Mesodermal cell (in vitro differentiated cells): ENCODE results near the gene GPX4.

ENCODE experiments used
- H3K27ac ChIP-seq: 2 replicates; pipeline ENCODE4 v1.7.0; 2013; ENCODE audit warnings: mild to moderate bottlenecking, low read depth, low read length, moderate library complexity; ENCODE audit not compliant: severe bottlenecking
- H3K36me3 ChIP-seq: 2 replicates; pipeline ENCODE4 v1.7.1; 2013; ENCODE audit warnings: mild to moderate bottlenecking, low read length, moderate library complexity; ENCODE audit not compliant: control insufficient read depth, insufficient read depth
- H3K4me1 ChIP-seq: one replicate; pipeline ENCODE4 v1.7.1; 2013; ENCODE audit warnings: mild to moderate bottlenecking, low read length; ENCODE audit not compliant: insufficient read depth, control insufficient read depth, poor library complexity, severe bottlenecking
- H3K4me3 ChIP-seq: 2 replicates; pipeline ENCODE4 v1.7.0; 2013; ENCODE audit warnings: low read length, control low read depth, mild to moderate bottlenecking; ENCODE audit not compliant: insufficient read depth, poor library complexity, severe bottlenecking; ENCODE audit errors: extremely low read depth
- H3K9me3 ChIP-seq: 2 replicates; pipeline ENCODE4 v1.7.1; 2013; ENCODE audit warnings: mild to moderate bottlenecking, low read length, moderate library complexity; ENCODE audit not compliant: control insufficient read depth
- WGBS, 2 experiments: methylation state at CpG; one replicate each; pipeline ENCODE4 v1.1.5; 2013; ENCODE audit warnings: missing lambda C conversion rate in 2 of 2; ENCODE audit not compliant: insufficient coverage in 2 of 2; 5-methylcytosine and 5-hydroxymethylcytosine counted together

The GPX4 gene

DNA sequence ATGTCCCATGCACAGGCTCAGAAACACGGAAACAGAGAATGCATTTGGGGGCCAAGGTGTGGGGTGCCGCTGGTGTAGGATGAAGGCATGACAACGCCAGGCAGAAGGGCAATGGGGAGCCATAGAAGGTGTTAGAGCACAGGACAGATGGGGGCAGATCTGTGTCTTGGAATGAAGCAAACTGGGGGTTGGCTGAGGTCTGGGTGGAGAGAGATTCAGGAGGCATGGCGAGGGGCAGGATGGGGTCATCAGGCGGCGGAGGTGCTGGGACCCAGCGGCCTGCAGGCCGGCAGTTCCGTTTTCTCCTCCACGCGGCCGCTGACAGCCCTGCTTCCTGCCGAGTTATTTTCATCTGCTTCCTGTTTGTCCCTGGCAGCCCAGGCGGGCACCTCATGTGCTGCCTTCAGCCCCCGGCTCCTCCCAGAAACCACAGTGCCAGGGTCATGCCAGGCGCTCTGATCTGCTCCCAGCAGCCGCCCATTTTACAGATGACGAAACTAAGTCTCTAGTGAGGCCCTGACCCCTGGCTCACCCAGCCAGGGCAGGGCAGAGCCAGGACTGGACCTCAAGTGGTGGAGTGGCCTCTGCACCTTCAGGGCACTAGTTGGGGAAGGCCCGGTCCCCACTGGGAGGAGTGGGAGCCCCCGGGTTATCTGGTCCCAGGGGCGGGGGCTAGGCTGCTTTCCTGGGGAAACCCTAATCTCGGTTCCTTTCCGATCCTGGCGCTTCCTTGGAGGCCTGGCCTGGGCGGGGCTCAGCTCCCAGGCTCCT lies 34.6 kb upstream of the GPX4 start:
- WGBS, 2 experiments: 83 to 87% methylated on average over 21 to 25 of the region's 25 CpGs
- H3K4me3 ChIP-seq: no peak overlapping the region
- no peak overlapping the region for H3K27ac ChIP-seq
- H3K36me3 ChIP-seq: no peaks in the 10 kb centered on the region
- no peaks in the 10 kb centered on the region for H3K9me3 ChIP-seq
- peaks cover 16% of the 10 kb centered on the region for H3K4me1 ChIP-seq

DNA sequence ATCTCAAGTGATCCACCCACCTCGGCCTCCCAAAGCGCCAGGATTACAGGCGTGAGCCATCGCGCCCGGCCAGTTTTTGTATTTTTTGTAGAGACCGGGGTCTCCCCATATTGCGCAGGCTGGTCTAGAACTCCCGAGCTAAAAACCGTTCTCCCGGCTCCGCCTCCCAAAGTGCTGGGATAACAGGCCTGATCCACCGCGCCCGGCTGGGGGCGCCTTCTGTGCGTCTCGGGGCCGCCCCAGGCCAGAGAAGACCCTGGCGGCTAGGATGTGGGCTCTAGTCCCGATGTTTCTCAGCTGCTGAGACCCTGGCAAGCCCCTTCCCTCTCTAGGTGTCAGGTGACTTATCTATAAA lies 33.2 kb upstream of the GPX4 start:
- WGBS, 2 experiments: 18 to 20% methylated on average over 17 to 21 of the region's 21 CpGs
- Histone ChIP-seq H3K4me3 (peak overlapping the region; percentile 24), H3K36me3 (no peaks in the 10 kb centered on the region), H3K9me3 (no peaks in the 10 kb centered on the region), H3K27ac (no peak overlapping the region), H3K4me1 (peaks cover 12% of the 10 kb centered on the region)

DNA sequence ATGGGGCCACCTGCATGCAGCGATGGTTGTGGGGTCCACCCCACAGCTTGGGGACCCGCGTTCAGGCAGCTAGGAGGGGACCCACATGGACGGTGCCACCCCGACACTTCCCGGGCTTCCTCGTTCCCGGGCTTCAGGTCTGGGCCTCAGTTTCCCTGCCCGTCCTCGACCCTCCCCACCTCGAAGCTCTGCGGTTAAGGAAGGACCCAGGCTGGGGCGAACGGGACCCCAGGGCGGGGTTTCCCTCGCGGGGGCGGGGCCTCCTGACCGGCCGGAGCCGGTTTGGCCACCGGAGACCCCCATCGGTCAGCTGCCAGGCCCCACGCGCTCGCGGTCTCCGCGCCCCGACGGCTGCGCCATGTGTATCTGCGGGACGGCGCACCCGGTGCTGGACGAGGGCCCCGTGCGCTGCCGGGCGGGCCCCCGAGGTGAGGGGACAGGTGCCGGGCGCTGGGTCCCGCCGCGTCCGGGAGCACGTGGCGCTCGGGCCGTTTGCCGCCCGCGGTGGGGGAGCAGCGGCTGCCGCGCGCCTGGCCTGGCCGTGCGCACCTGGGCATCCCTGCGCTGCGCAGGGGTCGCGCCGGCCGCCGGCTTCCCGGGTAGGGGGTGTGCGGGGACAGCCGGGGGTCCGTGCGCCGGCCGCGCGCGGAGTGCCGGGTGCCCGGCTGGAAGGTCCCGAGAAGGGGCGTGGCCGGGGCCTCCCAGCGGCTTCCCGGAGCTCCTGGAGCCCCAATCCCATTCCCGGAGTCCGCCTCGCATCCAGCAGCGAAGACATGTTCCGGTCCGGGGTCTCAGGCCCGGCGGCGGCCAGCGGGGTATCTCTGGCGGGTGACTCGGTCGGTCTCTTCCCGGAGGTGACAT lies 32.6 kb upstream of the GPX4 start:
- Histone ChIP-seq H3K27ac (no peak overlapping the region), H3K4me1 (peaks cover 6% of the 10 kb centered on the region), H3K9me3 (peaks cover 3% of the 10 kb centered on the region), H3K36me3 (no peaks in the 10 kb centered on the region), H3K4me3 (peak overlapping the region; percentile 24)
- WGBS, 2 experiments: 3% methylated on average over 83 to 95 of the region's 99 CpGs

DNA sequence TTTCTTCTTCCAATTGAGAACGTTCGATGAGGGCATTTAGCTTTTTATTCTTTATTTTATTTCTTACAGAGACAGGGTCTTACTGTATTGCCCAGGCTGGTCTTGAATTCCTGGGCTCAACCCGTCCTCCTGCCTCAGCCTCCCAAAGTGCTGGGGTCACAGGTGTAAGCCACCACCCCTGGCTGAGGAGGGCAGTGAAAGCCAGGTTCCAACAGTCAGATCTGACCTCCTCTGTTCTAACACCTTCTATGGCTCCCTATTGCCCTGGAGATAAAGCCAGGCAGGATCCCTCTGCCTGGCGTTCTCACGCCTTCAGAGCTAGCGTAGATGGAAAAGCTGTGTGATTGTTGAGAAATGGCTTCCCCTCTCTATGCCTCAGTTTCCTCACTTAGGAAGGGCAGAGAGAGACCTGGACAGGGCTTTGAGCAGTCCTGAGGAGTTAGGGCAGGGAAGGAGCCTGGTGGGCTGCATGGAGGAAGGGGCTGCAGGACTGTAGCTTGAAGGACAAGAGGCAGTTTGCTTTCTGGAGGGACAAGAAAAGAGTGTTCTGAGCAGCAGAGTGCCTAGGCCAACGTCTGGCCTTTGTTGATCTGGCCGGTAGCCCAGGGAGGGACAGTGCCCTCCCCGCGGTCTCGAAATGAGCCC lies 31.3 kb upstream of the GPX4 start:
- Histone ChIP-seq H3K9me3 (peaks cover 3% of the 10 kb centered on the region), H3K4me3 (no peak overlapping the region), H3K4me1 (no peaks in the 10 kb centered on the region), H3K27ac (no peak overlapping the region), H3K36me3 (no peaks in the 10 kb centered on the region)
- WGBS, 2 experiments: 88 to 93% methylated on average over 5 to 7 of the region's 11 CpGs

DNA sequence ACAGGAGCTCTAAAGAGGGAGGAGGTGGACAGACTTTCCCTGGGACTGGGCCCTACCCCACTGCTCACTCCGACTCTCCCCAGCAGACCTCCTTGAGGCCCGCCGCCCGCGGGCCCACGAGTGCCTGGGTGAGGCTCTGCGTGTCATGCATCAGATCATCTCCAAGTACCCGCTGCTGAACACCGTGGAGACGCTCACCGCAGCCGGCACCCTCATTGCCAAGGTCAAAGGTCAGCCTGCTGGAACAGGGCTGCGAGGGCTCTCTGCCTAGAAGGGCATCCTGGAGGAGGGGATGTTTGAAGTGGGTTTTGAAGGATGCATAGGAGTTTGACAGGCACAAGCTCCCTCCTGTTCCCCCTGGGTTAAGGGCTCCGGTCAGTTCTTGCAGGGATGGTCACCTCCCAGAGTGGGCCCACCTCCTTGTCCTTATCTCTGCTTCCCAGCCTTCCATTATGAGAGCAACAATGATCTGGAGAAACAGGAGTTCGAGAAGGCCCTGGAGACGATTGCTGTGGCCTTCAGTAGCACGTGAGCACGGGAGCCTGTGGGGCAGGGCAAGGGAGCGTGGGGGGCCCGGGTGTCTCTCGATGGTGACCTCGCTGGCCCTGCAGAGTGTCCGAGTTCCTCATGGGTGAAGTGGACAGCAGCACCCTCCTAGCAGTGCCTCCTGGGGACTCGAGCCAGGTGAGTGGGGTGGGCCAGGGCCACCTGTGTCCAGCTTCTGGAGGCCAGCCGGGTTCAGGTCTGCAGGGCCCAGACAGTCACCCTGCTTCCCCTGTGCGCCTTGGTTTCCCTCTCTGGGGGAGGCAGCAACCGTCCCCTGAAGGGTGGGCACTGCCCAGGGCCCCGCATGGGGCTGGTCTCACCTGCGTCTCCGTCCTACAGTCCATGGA lies 30.5 kb upstream of the GPX4 start:
- Histone ChIP-seq H3K36me3 (no peaks in the 10 kb centered on the region), H3K4me1 (no peaks in the 10 kb centered on the region), H3K4me3 (no peak overlapping the region), H3K9me3 (peaks cover 3% of the 10 kb centered on the region), H3K27ac (no peak overlapping the region)
- WGBS, 2 experiments: 93 to 96% methylated on average over 22 to 25 of the region's 30 CpGs

DNA sequence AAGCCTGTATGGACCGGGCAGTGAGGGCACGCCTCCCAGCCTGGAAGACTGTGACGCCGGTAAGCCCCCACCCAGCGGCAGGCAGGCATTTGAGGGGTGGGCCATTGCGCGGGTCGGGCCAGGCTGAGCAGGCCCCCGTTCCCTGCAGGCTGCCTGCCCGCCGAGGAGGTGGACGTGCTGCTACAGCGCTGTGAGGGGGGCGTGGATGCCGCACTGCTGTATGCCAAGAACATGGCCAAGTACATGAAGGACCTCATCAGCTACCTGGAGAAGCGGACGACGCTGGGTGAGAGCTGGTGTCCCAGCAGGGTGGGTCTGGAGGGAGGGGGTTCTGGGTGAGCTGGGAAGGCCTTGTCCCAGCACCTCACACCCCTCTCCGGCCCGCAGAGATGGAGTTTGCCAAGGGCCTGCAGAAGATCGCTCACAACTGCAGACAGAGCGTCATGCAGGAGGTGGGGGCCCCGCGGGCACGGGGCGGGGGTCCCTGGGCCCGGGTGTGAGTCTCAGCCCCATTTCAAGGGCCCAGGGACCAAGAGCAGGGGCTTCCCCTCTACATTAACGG lies 29.8 kb upstream of the GPX4 start:
- Histone ChIP-seq H3K9me3 (peaks cover 3% of the 10 kb centered on the region), H3K4me3 (no peak overlapping the region), H3K4me1 (no peaks in the 10 kb centered on the region), H3K36me3 (no peaks in the 10 kb centered on the region), H3K27ac (no peak overlapping the region)
- 91 to 93% methylated on average over 24 of the region's 28 CpGs for WGBS, 2 experiments

DNA sequence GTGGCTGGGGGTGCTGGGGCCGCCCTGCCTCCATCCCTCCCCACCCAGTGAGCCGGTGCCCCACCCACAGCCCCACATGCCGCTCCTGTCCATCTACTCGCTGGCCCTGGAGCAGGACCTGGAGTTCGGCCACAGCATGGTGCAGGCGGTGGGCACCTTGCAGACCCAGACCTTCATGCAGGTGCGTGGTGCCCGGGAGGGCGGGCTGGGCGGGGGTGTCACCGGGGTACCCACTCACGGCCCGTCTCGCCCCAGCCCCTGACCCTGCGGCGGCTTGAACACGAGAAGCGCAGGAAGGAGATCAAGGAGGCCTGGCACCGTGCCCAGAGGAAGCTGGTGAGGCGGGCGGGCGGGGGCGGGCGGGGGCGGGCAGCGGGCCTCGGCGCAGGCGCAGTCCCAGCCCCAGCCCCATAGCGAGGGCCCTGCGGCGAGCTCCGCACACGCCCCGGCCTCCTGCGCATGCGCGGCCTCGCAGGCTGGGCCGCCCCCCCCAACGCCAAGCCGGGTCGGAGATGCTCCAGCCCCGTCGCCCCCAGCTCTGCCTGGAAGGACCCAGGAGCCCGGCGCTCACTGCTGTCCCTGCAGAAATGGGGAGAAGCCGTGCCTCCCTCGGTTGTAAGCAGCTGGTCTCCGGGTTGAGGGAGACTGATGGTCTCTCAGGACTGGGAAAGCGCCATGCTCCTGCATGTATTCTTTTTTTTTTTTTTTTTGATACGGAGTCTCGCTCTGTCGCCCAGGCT lies 29.1 kb upstream of the GPX4 start:
- WGBS, 2 experiments: 93 to 97% methylated on average over 46 to 48 of the region's 54 CpGs
- Histone ChIP-seq H3K4me1 (no peaks in the 10 kb centered on the region), H3K9me3 (peaks cover 3% of the 10 kb centered on the region), H3K36me3 (no peaks in the 10 kb centered on the region), H3K27ac (no peak overlapping the region), H3K4me3 (no peak overlapping the region)

DNA sequence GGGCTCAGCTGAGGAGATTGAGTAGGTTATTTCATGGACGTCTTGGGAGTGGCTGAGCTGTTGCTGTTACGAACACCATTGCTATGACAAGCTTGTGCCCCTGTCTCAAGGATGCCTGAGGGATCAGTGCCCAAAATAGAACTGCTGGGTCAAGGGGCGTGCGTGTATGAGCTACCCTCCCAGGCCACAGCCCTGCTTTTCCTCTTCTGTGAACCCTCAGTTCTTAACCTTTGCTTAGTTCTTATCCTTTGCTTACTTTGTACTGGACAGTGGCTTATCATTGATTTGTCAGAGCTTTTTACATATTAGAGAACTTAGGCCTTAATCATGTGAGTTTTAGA lies 27.8 kb upstream of the GPX4 start:
- Histone ChIP-seq H3K4me3 (no peak overlapping the region), H3K9me3 (peaks cover 3% of the 10 kb centered on the region), H3K36me3 (no peaks in the 10 kb centered on the region), H3K27ac (no peak overlapping the region), H3K4me1 (no peaks in the 10 kb centered on the region)
- WGBS, 2 experiments: 93 to 98% methylated on average over 4 of the region's 4 CpGs

DNA sequence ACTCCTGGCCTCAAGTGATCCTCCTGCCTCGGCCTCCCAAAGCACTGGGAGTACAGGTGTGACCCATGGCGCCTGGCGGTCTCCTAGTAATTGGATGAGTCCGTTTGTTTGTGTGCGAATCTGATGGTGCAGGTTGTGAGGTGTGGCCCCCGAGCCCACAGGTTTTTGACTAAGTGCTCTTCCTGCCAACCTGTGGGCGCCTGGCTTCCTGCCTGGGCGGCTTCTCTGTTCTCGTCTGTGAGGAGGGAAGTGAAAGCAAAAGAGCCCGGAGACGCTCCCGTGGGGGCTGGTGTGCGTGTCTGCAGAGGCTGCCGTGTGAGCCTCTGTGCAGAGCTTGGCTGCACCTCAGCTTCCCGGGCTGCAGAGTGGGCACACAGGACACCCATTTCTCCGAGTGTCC lies 26.8 kb upstream of the GPX4 start:
- H3K27ac ChIP-seq: no peak overlapping the region
- no peak overlapping the region for H3K4me3 ChIP-seq
- H3K36me3 ChIP-seq: no peaks in the 10 kb centered on the region
- H3K4me1 ChIP-seq: no peaks in the 10 kb centered on the region
- peaks cover 3% of the 10 kb centered on the region for H3K9me3 ChIP-seq
- WGBS, 2 experiments: 93 to 96% methylated on average over 11 to 16 of the region's 16 CpGs
